Renal cortical epithelial cell (primary cell): ENCODE measurements around the gene PREX1. TPM values are rescaled to one million over a fixed set of nuclear protein-coding genes. Genes with fewer than 3 reads are reported as not detected.

Source experiments
- DNase-seq: peaks from one replicate; pipeline ENCODE4 v3.0.0-alpha.2; 2011; ENCODE audit warnings: low read depth
- total RNA-seq: library from RNA; depleted of rRNA; stranded (reverse); fragments of >200 nt; gene quantifications from 2 replicates; pipeline ENCODE4 v1.2.3, GENCODE V29; 2014

PREX1 gene
- total RNA-seq, 1 donor from 2014 or later = 1.5 TPM

DNA sequence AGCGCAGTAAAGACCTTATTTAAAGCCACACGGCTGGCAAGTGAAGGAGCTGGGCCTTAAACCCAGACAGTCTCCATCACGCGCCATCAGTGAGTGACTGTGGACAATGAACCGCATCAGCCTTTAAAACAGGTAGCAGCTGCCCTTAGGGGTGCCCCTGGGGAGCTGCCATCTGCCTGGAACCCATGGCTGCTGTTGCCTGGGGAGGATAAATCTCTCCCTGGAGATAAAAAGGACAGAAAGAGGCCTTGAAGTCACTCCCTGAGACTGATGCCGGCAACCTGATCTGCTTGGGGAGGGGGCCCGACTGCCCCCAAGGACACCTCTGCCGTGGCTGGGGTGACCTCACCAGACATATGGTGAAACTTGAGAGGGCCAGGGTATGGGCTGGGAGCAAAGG is 73.5 kb downstream of the PREX1 start:
- DNase-seq = no peak

DNA sequence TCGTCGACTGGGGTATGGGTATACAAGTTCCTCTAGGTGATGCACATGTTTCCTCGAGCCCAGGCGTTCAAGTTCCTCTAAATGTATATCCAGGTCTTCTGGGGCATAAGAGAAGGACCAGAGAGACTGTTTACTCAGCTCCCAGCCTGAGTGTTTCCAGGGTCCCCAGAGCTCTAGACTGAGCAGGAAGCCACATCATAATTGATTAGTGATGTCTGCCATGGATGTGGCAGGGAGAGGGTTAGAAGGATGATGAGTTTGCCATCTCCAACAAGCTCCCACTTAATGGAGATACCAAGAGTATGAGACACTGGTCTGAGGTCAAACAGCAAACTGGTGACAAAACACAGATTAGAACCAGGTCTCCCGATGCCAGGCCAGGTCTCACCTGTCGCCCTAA is 74.8 kb downstream of the PREX1 start:
- DNase-seq = no peak

DNA sequence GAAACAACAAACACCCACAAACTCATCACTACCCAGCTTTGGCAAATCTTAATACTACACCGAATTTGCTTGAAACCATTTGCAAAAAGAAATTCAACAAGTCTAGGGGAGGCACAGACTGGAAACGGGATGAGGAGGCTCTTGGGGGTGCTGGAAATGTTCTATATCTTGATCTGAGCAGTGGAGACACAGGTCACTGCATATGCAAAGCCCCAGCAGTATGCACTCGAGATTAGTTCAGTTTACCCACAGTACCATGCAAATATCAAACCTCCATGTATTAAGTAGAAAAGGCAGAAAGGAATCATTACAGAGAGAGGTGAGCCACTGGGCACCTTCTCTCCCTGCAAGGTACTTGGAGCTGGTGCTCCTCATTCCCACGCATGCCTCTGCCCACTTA is 75.9 kb downstream of the PREX1 start:
- DNase-seq = no peak

DNA sequence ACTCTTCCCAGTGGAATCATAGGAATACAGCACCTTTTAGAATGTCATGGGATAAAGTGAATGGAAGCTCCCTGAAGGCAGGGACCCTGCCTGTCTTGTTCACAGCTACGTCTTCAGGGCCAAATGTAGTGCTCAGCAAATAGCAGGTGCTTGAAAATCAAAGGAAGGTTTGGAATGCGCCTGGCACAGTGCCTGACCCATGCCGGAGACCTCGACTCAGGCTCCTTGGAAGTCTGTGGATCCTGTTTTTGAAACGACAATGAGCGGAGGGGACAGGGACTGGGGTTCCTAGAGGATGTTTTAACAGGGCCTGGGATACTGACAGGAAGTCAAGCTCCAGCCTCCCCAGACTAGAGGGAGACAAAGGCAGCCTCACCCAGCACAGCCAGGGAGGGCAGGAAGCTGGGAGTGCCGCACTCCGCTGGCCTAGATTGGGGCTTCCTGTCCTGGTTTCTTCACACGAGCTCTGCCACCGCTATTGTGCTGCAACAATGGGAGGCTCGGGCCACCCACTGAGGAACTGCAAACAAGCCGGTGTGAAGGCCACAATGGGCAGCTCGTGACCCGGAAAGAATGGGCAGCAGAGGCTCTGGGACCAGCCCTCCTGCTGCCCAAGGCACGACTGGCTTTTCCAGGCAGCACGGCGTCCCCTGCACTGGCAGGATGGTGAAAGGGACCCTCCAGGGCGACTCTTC is 76.7 kb downstream of the PREX1 start:
- no peak for DNase-seq

DNA sequence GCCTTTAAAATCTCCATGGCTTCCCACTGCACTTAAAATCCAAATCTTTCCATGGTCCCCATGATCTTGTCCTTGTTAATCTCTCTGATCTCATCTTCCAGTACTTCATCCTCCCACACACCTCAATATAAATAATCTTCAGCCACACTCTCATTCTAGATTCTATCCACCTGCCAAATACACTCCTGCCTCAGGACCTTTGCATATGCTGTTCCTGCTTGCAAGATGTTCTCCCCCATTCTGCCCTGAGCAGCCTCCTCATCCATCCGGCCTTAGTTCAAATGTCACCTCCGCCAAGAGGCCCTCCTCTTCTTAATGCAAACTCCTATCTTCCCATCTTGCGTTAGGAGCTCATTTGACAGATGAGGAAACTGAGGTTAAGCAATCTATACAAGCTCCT is 77.4 kb downstream of the PREX1 start:
- no peak for DNase-seq

DNA sequence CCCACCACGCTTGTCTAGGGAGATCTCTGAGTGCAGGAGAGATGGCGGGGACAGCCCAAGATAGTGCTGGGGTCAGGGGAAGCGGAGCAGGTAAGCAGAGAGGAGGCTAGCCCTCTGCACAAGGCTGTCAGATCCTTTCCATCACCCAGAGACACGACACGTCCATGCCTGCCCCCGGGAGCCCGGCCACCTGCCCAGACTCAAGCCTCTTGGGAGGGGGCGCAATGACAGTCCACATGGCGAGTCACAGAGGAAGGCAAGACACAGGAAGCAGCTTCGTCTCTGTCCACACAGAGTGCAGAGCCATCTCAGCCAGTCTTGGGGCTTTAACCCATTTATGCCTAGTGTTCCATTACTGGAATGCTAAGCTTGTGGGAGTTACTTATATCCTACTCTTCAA is 78.4 kb downstream of the PREX1 start:
- no peak for DNase-seq

DNA sequence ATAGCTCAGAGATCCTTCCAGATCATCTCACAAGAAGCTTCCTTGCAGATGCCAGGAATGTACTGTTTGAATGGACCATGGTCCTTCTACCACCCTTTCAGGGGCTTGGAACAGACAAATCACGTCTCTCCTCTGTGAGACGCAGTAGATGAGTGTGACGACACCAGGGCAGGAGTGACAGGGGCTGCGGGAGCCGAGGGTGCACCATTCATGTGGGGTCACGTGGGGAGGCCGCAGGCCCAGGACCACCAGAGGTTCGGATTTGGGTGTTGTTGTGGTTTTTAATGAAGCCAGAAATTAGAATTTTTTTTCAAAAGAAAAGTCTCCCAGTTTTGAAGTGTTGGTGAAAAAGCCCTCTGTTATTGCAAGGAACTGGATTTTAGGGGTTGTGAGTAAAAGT is 79.2 kb downstream of the PREX1 start:
- no peak for DNase-seq

DNA sequence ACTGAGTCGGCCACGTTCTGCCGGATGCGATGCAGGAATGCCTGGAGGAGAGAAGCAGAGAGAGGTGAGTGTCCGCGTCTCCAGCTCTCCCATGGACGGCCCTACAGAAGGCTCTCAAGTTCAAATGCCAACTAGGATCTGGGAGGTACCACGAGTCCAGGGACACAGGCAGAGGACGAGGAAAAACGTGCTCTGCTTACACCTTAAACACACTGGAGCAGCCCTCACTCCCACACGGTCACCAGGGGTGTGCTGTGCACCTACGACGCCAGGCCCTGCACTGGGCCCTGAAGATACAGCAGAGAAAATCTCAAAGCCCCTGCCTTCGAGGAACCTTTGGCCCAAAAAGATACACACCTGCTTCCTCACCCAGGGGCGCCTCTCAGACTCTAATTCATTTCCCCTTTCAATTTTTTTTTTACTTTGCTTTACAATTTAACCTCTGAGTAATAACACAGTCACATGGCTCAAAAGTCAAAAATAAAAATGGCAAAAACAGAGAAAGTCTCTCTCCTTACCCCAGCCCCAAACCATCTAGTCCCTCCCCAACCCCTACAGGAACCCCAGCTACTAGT is 79.9 kb downstream of the PREX1 start:
- no peak for DNase-seq

DNA sequence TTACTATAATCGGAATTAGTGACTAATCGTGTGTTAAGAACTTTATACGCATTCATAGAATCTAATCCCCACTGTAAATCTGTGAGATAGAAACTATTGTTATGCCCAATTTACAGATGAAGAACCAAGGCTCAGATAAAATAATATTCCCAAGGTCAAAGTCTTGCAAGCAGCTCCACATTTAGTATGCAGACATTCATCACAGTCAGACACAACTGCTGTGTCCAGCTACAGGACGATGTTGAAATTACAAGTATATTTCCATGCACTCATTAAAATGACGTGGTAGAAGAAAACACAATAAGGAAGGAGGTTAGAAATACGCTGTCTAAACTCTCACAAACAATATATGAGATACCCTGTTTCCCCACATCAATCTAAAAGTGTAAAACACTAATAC is 82.5 kb downstream of the PREX1 start:
- DNase-seq = no peak

DNA sequence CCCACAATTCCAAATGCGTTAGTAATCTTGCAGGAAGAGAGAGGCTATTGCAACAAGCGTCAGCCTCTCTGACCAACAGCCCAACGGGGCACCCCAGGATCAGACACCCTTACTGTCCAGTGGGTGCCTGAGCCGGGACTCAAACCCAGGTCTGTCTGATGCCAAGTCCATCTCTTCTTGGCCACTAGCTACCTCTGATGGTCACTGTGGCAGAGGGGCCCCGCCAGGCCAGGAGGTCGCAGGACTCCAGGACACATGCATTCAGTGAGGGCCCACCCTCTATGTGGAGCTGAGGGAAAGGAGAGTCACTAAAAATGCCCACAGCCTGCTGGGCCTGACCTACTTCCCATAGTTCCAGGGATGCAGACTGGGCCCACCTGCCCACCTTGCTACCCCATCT is 83.3 kb downstream of the PREX1 start:
- DNase-seq = no peak

DNA sequence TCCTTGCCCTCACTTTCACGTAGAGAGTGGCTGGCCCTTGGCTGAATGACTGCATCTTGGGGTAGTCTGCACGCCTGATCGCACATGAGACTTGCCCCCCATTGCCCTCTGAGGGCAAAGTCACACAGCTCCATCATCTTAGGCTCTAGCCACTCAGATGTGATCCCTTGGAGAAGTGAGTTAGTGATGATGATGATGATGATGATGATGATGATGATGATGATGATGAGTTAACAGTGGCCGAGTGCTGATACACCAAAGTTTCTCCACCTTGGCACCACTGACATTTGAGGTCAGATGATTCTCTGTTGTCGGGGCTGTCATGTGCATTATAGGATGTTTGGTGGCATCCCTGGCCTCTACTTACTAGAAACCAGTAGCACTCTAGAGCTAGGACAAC is 84.0 kb downstream of the PREX1 start:
- no peak for DNase-seq

DNA sequence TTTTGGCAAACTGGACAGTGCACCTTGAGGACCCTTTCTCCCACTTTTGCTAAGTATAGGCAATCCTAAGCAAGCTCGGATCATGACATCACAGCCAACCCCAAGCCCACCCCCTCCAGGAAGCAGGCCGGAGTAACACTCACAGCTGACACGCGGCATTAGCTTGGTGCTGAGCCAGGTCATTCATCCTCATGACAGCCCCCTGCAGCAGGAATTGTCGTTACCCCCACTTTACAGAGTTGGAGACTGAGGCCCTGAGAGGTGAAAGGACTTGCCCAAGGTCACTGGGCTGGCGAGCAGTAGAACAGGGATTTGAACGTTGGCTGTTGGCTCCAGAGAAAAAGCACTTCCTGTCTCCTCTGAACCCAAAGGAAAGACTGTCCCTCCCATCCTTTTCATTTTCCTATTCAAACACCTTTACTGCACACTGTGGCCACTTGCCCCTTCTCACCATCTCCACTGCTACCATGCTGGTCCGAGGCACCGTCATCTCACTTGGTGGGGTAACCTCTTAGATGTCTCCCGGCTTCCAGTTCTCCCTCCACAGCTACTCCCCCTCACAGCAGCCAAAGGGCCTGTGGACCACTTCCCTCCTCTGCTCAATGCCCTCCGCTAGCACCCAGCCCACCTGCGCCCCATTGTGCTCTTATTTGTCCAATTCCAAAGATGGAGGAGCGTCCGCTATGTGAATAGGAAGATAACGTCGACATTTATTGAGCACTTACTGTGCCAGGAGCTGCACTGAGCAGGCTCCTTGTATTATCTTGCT is 84.7 kb downstream of the PREX1 start:
- no peak for DNase-seq

DNA sequence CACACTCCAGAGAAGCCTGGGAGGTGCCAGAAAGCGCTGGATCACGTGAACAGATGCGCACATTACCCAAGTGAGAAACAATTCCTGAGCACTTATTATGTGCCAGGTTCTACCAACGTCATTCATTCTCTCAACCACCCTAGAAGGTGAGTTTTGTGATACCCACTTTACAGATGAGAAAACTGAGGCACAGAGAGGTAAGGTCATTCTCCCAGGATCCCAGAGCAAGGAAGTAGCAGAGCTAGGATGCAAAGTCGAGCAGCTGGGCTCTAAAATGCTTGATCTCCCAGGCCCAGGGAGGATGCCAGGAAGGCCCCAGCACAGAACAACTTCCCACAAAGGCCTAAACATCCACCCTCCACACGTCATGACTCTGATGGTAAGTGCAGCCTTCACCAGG is 85.6 kb downstream of the PREX1 start:
- DNase-seq = no peak

DNA sequence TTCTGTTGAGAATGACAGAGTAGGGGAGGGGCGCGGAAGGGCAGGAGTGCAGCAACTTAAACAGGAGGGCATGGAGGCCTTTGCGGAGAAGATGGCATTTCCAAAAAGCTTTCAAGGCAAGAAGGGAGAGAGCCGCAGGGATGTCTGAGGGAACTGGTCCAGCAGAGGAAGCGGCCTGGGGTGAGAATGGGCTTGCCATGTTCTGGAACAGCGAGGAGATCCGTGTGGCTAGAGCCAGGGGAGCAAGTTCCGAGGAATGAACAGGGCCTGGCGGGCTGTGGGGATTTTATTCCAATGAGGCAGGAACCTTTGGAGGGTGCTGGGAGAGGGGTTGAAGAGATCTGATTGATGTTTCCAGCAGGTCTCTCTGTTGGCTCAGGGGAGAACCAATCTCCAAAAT is 86.1 kb downstream of the PREX1 start:
- DNase-seq = no peak

DNA sequence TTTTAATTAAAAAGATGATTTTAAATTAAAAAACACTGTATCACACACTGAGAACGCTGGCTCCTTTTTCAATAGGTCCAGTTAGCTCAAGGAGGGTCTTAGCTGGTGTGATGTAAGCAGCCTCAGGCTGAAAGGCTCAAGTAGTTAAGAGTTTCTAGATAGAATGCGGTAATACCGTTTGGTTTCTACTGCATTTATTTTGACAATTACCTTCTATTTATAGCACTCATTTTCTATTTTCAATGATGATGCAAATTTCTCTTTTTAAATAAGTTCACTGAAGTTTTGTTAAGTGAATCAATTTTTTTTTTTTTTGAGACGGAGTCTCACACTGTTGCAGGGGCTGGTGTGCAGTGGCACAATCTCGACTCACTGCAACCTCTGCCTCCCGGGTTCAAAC is 87.1 kb downstream of the PREX1 start:
- no peak for DNase-seq

DNA sequence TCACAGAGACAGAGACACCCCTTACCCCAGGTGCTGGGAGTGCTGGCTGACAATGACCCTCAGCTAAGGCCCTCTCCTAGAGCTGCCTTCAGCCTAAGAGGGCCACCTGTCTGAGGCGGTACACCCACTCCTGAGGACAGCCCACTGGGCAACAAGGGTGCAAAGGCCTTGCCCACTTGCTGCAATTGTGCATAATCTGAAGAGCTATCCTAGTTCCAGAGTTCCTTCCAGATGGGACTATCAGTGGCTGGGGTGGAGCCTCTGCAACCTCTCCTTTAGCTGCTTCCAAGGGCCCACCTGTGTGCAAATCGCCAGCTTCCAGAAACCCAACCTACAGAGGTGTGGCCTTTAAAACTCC is 87.5 kb downstream of the PREX1 start:
- DNase-seq = no peak

DNA sequence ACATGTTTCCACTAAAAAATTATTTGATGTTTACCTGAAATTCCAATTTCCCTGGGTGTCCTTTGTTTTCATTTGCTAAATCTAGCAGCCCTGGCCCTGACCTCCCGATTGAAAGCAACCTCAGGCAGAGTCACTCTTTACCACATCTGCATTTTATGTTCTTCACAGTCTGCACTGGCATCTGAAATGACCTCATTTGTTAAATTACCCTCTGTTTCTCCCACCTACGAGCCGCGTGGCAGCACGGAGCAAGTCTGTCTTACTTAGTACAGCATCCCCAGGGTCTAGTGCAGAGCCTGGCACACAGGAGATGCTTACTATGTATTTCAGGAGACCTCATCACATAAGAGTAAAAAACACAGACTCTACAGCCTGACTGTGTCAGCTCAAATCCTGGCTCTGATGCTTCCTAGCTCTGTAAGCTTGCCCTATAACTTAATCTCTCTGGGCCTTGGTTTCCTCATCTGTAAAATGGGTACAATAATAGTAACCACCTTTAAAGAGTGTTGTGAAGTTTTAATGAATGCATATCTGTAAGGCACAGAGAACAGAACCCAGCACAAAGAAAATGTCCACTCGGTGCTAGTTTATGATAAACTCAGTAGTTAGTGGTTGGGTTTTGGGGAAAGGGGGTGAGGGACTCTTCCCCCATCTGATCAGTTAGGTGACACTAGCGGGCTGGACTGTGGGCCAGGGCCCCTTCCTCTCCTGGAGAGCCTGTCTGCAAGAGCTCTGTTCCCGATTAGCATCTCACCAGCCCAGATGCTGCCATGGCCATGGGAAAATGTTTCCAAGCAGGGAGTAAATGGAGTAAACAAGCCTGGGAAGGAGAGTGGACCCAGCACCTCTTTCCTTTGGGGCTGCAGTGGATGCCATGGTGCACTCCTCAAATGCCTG is 88.2 kb downstream of the PREX1 start:
- no peak for DNase-seq

DNA sequence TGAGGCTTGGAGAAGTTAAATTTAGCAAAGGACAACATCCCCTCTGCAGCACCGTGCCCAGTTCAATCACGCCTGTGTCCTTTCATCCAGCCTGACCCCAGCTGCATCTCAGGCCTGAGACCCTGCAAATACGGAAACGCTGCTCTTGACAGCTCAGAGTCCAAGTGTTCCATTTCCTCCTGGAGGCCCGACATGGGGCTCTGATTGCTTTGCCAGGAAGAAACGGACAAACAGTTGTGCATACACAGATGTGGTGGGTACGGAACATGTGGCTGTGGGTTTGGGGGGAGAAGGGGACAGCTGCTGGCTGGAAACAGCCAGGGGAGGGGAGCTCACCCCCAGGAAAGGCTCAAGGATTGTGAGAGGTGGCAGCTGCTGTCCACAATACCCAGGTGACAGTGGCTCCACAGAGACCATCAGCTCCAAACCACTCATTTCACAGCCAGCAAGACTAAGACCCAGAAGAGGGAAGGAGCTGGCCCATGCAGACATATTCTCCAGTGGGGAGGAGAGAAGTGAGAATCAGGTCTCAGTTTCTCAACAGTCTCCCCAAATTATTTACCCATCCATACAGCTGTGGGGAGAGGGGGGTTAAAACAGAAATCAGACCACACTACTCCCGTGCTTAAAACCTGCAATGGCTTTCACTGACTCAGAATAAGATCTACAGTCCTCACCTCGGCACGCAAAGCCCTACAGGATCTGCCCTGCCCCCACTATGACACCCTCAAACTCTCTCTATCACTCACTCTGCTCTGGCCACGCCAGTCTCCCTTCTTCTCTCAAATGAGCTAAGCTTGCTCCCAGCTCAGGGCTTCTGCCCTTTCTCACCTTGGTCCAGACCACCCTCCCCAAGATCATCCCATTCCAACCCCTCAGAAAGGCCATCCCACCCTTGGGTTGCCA is 89.1 kb downstream of the PREX1 start:
- no peak for DNase-seq

DNA sequence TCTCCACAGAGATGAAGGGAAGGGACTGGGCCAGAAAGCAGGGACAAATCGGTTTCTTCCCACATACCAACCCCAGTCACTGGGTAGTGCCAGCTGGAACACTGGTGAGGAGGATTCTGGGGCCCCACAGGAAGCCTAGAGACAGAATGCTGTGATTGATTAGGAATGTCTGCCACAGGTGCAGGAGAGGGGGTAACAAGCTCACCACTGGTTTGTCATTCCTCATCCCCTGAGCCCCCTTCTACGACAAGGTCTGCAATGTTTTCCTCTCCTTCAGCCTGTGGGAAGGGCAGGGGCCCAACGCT is 89.8 kb downstream of the PREX1 start:
- DNase-seq = no peak

DNA sequence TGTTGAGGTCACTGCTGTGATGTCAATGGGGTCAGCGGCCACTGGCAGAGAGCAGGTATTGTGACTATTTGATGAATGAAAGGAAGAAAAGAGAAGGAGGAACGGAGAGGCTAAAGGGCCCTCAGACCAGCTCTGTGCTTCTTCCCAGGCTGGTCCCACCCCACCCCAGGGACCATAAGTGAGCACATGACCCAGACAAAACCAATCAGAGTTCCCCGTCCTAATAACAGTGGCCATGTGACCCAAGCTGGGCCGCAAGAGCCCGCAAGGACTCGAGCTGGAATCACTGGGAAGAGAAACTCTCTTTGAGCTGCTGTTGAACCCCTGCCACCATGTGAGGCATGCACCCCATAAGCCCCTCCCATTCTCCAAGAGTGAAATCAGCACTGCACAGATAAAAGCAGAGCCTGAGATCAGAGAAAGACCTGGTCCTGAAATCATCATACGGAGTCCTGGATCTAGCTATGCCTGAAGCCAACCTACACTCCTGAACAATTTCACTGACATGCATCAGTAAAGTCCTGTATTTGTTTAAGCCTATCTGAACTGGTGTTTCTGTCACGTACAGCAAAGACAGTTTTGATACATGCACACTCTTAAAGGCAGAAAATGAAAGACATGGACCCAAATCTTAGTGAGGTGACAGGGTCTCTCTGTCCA is 90.2 kb downstream of the PREX1 start:
- no peak for DNase-seq

DNA sequence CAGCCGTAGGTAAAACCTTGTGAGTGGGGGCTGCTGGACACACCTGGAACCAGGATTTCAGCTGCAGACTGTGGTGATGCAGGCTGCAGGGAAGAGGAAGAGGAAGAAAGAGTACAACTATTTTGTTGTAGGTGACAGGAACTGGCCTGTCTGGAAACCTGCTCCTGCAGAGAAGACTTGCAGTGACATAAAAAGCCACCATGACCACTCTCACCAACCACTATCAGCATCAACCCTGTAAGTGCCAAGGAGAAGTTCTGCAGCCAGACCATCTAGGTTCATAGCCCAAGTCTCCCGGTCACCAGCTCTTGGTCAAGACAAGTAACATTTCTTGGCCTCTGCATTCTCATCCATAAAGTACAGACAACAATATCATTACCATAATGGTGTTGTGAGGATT is 91.2 kb downstream of the PREX1 start:
- DNase-seq = no peak
